Anterior cingulate cortex (tissue), 58 donors: Measurements from ENCODE around the gene RAB1A.

ENCODE experiments used
- DNase-seq, 58 donors: peaks; one replicate each; lab custom pipeline; 2025; lab: John Stamatoyannopoulos, UW

Gene RAB1A

DNA sequence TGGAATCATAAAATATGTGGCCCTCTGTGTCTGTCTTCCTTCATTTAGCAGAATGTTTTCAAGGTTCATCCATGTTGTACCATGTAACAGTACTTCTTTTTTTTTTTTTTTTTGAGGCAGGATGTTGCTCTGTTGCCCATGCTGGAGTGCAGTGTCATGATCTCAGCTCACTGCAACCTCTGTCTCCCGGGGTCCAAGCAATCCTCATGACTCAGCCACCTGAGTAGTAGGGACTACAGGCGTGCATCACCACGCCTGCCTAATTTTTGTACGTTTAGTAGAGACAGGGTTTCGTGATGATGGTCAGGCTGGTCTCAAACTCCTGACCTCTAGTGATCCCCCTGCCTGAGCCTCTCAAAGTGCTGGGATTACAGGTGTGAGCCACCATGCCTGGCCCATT lies 31.2 kb downstream of the RAB1A start:
- no peak for DNase-seq

DNA sequence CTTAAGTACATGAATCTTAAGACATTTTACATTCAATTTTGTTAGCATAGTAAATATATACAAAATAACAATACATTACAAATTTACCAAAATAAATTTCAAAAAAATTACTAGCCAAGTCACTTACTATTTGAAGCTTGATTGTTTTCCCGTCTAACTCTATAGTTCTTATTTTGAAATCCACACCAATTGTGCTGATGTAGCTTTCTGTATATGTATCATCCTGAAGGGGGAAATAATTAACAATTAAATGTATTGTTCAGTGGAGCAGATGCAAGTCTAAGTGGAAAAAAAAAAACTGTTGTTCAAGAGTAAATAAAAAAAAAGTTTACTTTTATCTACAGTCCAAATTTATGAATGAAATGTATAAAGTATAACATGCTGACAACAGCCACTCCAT lies 32.1 kb downstream of the RAB1A start:
- no peak for DNase-seq

DNA sequence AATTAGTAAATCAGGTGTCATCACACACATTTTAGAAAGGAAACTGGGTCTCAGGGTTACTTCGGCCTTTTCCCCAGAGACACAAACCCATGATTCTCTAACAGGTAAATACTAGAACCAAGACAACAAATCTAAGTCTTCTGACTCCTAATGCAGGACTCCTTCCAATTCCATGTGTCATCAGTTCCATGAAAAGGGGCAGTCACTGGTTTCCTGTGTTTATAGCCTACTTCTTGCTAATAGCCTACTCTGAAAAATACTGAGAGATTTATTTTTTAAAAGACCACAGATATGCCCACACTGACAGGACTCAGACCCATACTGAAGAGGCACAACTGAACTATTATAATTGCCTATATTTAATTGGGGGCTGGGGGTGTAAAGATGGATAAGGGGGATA lies 33.0 kb downstream of the RAB1A start:
- no peak for DNase-seq

DNA sequence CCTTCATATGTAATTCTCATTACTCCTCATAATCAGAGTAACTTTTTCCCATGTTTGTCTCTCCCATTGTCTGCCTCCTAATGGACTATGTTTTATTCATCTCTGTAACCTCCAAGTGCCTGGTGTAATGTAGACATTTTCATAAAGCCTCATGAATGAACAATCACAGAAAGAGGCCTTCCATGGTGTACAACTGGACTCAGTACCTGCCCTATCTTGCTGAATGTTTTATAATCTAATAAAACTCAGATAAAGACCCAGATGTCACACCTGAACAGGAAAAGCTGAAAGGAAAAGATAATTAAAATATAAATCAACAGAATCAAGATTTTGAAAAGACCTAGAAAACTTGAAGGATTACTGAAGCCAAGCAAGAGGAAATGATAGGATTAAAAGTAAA lies 36.7 kb downstream of the RAB1A start:
- DNase-seq: no peak

DNA sequence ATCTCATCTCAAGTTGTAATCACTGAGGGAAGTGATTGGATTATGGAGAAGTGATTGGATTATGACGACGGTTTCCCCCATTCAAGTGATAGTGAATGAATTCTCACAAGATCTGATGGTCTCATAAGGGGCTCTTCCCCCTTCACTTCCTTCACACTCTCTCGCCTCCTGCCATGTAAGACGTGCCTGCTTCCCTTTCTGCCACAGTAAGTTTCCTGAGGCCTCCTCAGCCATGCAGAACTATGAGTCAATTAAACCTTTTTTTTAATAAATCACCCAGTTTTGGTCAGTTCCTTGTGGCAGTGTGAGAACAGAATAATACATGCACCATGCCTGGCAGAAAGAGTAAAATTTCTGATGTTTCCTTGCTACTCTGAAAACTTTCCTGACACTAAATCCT lies 37.1 kb downstream of the RAB1A start:
- DNase-seq: no peak

DNA sequence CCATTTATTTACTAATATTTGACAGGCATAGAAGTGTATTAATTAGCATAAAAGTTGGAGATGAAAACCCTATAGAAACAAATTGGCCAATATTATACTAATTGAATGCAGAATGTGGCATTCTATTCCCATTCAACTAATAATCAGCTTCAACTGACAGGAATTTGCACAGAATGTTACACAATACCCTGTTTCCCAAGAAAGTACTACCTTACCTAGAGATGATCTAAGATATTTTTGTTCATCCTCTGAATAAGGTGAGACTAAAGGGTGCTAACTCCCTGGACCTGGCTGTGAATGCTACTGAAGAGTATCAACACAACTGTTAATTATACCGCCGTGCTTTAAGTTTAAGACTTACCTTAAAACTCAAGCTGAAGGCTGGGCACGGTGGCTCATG lies 44.8 kb downstream of the RAB1A start:
- DNase-seq: no peak

DNA sequence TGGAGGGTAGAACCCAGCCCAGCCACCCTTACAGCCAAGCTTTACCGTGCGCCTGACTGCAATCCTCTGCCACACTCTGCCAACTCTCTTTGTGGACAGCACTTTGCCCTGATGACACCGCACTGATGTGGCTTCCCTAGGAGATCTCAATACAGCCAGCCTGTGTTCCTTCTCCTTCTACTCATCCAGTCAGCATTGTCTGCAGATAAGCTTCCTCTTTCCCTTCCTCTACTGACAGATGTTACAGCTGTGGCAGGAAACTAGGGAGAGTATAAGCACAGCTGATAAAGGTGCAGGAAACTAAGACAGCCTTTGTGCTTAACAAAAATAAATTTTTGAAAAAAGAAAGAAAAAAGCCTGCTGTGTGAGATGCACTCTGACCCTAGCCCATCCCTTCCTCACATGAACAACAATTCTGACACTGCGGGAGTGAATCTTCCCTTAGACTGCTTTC lies 48.6 kb downstream of the RAB1A start:
- peak in 4 of 58 donors; percentile 12 to 30 (median 23) for DNase-seq

DNA sequence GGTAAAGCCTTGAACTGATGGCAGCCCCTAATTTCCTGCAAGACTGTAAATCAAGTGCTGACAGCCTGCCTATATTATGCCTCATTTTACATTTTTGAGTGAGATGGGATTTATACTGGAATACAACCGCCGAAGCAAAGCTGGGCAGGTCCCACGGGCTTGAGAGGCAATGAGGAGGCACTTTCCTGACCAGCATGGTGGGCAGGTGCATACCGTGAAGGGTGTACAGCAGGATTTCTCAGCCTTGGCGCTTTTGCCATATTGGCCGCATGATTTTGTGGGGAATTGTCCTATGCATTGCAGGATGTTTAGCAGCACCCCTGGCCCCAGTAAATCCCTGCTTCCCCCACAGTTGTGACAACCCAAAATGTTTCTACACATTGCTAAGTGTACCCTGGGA lies 50.9 kb downstream of the RAB1A start:
- DNase-seq: no peak

DNA sequence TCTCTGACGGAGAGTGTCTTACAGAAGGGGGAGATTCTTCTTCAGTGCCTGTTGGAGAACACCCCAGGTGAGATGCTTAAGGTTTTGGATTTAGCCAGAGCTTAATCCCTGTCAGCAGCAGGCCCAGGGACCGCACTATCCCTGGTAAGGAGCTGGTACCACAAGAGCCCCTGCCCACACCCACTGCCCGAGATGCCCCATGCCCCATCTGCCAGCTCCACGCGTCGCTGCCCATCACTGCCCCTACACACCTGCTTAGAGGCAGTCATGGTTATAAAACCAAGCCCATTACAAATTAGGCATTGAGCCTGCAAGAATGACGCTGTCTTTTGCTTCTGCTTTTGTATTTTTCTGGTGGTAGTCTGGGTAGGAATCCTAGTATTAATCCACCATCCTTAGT lies 52.0 kb downstream of the RAB1A start:
- DNase-seq: no peak

DNA sequence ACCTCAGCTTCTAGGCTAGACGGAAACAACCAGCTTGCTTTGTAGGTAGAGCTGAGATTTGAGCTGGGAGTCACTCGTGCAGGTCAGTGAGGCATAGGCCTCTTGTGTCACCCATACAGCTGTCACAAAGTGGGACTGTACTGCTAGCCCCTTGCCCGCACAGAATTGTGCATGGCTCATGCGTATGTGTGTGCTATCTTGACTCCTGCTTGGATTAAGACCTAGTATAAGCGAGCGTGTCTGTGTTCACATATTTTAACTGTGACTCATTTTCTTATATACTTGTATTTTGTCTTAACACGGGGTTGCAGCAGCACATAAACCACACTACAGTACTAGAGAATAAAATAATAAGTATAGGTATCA lies 53.6 kb downstream of the RAB1A start:
- no peak for DNase-seq

DNA sequence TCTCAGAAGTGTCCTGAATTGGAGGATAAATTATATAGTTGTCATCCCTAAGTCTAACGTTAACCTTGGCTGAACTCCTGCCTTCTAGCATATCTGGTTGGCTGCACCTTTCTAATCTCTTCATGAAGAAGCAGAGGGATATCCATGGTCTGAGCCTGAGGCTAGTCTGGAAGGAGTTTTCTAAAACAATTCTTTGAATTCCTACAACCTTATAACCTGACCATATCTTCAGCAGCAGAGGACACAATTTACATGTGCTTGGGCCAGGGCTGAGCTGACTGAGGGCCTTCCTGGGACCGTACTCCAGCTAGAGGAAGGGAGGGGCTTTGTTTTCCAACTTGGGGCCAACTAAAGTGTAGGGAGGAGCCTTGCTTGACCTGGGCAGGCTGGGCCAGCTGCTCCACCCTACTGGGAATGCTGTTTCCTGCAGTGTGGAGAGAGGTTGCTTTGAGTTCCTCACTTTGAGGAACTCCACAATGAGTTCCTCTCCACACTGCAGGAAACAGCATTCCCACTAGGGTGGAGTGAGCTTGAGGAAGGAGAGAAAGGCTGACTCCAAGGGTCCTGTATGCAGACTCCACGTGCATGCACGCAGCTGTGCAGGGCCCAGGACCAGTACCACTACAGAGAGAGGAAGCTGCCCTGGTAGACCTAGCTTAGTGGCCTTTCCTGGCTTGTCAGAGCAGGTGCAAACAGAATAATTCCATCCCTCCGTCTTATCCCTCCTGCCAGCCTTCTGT lies 54.1 kb downstream of the RAB1A start:
- no peak for DNase-seq

DNA sequence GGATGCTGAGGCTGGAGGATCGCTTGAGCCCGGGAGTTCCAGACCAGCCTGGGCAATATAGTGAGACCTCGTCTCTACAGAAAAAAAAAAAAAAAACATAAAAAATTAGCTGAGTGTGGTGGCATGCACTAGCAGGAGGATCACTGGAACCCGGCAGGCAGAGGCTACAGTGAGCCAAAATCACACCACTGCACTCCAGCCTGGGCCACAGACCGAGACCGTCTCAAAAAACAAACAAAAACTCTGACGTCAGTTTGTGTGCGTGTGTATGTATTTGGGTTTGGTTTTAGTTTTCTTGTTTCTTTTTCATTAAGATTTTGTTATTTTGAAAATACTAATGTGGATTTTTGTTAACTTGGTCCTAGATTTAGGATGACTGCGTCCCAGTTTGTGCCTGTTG lies 54.7 kb downstream of the RAB1A start:
- DNase-seq: no peak

DNA sequence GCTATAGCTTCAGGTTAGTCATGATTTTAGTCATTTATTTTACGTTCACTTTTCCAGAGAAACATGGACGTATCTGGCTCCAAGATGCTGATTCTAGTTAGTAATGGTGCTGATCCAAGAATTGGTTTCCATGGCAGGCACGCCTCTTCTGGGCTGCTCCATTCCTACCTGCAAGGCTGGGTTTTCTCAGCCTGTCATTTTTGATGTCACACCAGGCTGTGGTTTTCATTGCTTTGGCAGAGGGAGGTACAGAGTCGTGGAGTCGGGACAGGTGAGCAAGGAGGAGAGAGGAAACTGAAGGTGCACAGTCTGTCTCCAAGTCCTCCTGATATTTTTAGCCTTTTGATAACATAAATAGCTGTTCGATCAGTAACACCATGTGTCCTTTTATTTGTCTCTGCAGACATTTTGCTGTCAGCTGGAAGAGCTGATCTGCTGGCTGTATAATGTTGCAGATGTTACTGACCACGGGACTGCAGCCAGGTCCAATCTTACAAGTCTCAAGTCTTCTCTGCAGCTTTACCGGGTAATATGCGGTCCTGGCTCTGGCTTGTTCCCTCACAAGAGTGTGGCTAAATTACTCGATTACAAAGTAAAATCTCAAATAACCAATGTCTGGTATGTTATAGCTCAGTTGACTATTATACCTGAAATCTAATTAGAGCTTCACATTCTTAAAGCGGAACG lies 55.9 kb downstream of the RAB1A start:
- DNase-seq: no peak

DNA sequence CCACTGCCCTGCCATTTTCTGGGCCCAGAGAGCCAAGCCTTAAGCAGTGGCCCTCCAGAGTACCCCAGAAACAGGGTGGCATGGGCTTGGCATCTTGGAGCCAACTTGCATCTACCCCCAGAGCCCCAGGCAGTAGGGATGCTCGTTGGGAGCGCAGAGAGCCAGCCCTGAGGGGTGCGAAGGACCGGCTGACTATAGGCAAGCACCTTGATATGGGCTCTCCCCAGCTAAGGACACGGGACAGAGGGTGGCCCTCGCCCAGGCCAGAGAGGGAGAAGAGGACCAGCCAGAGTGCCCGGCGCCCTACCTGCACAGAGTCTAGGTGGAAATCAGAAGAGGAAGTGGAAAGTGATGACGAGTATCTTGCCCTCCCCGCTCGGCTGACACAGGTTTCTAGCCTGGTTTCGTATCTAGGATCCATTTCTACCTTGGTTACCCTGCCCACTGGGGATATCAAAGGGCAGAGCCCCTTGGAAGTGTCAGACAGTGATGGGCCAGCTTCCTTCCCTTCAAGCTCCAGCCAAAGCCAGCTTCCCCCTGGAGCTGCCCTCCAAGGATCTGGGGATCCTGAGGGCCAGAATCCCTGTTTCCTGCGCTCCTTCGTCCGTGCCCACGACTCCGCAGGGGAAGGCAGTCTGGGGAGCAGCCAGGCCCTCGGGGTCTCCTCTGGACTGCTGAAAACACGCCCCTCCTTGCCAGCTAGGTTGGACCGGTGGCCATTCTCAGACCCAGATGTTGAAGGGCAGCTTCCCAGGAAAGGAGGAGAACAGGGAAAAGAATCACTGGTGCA lies 57.5 kb downstream of the RAB1A start:
- DNase-seq: no peak

DNA sequence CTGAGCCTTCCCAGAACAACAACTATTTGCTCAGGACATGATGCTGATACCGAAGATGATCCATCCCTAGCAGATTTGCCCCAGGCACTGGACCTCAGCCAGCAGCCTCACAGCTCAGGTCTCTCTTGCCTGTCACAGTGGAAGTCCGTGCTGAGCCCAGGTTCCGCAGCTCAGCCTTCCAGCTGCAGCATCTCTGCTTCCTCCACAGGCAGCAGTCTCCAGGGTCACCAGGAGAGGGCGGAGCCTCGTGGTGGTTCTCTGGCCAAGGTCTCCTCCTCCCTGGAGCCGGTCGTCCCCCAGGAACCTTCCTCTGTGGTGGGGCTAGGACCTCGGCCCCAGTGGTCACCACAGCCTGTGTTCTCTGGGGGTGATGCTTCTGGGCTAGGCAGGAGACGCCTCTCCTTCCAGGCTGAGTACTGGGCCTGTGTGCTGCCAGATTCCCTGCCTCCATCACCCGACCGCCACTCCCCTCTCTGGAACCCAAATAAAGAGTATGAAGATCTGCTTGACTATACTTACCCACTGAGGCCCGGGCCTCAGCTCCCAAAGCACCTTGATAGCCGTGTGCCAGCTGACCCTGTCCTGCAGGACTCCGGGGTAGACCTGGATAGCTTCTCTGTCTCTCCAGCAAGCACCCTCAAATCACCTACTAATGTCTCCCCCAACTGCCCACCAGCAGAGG lies 58.3 kb downstream of the RAB1A start:
- no peak for DNase-seq

DNA sequence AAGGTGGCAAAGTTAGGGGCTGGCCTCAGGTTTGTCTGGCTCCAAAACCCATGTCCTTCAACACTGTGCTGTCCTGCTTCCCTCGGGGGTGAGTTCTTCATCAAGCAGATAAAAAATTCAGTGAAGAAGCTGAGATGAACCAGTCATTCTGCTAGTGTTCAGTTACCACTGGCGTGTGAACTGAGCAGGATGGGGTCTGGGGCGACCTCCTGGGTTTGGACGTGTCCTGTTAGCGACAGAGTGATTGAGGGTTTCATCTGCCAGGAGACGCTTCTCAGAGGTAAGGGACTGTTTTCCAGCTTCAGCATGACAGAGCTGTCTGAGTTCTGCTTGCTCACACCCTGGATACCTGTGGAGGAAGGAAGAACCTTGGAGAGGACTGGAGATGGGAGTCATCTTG lies 59.0 kb downstream of the RAB1A start:
- no peak for DNase-seq

DNA sequence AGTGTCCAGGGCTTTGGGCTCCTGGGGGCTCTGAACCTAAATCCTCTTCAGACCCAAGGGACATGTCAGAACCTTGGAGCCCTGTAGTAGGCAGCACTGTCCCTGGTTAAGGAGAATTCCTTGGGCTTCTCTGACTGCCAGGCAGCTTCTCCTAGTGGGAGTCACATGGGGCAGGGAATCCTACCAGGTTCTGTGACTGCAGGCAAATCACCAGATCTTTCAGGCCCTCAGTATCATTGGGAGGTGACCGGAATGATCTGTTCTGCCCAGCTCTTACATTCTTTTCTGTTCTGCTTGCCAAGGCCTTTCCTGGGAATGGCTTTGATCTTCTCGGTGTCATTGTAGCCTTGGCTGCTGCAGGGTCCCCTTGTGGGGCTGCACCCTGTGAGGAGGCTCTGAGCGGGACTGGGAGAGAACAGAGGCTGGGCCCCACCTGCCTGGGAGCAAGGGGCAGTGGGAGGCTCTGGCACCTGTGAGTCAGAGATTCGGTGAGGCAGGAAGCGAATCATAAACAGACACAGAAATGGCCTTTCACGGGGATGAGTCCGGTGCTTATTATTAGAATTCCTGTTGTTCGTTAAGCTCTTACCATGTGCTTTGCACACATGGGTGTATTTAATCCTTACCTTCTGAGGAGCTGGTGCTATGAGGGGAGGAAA lies 59.6 kb downstream of the RAB1A start:
- peak in 3 of 58 donors; percentile 7 to 37 (median 27) for DNase-seq

DNA sequence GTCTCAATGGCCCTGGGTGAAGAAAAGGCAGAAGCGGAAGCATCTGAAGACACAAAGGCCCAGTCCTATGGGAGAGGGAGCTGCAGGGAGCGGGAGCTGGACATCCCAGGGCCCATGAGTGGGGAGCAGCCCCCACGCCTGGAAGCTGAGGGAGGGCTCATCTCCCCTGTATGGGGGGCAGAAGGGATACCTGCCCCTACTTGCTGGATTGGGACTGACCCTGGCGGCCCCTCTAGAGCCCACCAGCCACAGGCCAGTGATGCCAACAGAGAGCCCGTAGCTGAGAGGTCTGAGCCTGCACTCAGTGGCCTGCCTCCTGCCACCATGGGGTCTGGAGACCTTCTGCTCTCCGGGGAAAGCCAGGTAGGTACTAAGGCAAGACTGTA lies 60.5 kb downstream of the RAB1A start:
- no peak for DNase-seq

DNA sequence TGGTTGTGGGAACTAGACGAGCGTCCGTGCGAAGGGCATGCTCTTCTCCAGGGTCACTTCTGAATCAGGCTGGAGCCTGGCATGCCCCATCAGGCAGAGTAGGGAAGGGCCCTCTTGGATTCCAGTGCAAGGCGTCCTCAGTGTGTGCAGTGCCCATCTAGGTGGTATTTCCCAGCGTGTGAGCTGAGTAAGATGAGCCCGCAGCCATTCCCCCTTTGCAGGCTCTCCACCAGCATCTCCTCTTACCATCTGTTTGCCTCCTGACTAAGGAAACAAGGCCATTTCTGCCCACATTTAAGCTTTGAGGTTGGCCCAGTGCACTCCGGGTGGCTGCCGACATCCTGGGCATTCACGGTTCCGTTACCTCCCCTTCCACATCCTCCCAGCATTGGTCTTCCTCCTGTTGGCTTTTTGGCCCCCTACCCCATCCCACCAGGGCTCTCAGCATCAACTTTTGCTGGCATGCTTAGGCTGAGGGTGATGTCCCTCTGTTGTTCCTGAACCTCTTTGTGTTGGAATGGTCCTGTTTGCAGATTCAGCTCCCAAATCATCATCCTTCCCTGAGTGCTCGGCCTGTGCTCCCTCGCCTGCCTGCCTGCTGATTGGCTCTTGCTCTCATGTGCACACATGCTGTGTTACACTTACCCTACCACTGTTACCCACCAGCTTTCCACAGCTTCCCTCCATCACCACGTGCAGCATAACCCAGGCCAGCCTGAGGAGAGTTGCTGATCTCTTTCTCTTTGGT lies 61.9 kb downstream of the RAB1A start:
- no peak for DNase-seq
